GM23338 (cell line): Measurements from ENCODE around the gene RCAN1. TPM values are rescaled to one million over a fixed set of nuclear protein-coding genes. Genes with fewer than 3 reads are reported as not detected.
"Not testable (repeated sequence)": the region's sequence is repeated elsewhere in the genome, so short reads cannot be mapped to it uniquely, and the experiment has no call there.

Source experiments
- ATAC-seq: fragments of 200-7000 bp; cut with Tn5 transposase; 3 replicates; pipeline ENCODE4 v1.9.1; 2020
- DNase-seq: peaks from one replicate; pipeline ENCODE4 v3.0.0-alpha.2; 2015; ENCODE audit warnings: low spot score
- H2AFZ ChIP-seq: fragments of 200-600 bp; sonication (generic); 2 replicates; pipeline ENCODE4 v1.8.0; 2016; ENCODE audit warnings: antibody characterized with exemption, mild to moderate bottlenecking, moderate library complexity
- H3F3A ChIP-seq: fragments of 200-600 bp; sonication (generic); replicated peaks from 2 replicates; pipeline ENCODE4 v1.8.0; 2017; ENCODE audit warnings: antibody characterized with exemption, mixed run types, low read depth
- H3K27ac ChIP-seq: fragments of 200-600 bp; sonication (generic); 2 replicates; pipeline ENCODE4 v1.6.1; 2016; ENCODE audit warnings: low read depth
- H3K27me3 ChIP-seq: fragments of 200-600 bp; sonication (generic); 2 replicates; pipeline ENCODE4 v1.8.0; 2016; ENCODE audit warnings: mild to moderate bottlenecking, mixed run types, moderate library complexity; ENCODE audit not compliant: insufficient read depth
- H3K36me3 ChIP-seq: fragments of 200-600 bp; sonication (generic); 2 replicates; pipeline ENCODE4 v1.8.0; 2016; ENCODE audit warnings: mild to moderate bottlenecking; ENCODE audit not compliant: insufficient read depth
- H3K4me1 ChIP-seq: fragments of 200-600 bp; sonication (generic); 2 replicates; pipeline ENCODE4 v1.8.0; 2016; ENCODE audit warnings: mild to moderate bottlenecking, moderate library complexity; ENCODE audit not compliant: insufficient read depth
- H3K4me2 ChIP-seq: fragments of 200-600 bp; sonication (generic); 2 replicates; pipeline ENCODE4 v1.7.1; 2017; ENCODE audit warnings: mixed run types
- H3K4me3 ChIP-seq: fragments of 200-600 bp; sonication (generic); 2 replicates; pipeline ENCODE4 v1.6.1; 2016; ENCODE audit warnings: mixed run types
- H3K79me2 ChIP-seq: fragments of 200-600 bp; sonication (generic); replicated peaks from 2 replicates; pipeline ENCODE4 v1.8.0; 2017; ENCODE audit warnings: mild to moderate bottlenecking; ENCODE audit not compliant: insufficient read depth
- H3K9me2 ChIP-seq: fragments of 200-600 bp; sonication (generic); 2 replicates; pipeline ENCODE4 v1.8.0; 2017; ENCODE audit not compliant: insufficient read depth
- H4K20me1 ChIP-seq: fragments of 200-600 bp; sonication (generic); replicated peaks from 2 replicates; pipeline ENCODE4 v1.8.0; 2017; ENCODE audit warnings: mild to moderate bottlenecking; ENCODE audit not compliant: insufficient read depth
- H3K27ac Mint-ChIP-seq: 2 replicates; pipeline ENCODE4 v1.8.0; 2020; ENCODE audit warnings: inconsistent platforms, mild to moderate bottlenecking, moderate library complexity, mixed read lengths
- H3K27me3 Mint-ChIP-seq: 3 replicates; pipeline ENCODE4 v1.8.0; 2022; ENCODE audit warnings: low read depth, mild to moderate bottlenecking, moderate library complexity, mixed read lengths, inconsistent platforms; ENCODE audit not compliant: insufficient read depth, poor library complexity
- H3K36me3 Mint-ChIP-seq: 3 replicates; pipeline ENCODE4 v1.8.0; 2021; ENCODE audit warnings: low read depth, mild to moderate bottlenecking, inconsistent platforms, moderate library complexity, mixed read lengths
- H3K4me1 Mint-ChIP-seq: 3 replicates; pipeline ENCODE4 v1.8.0; 2020; ENCODE audit warnings: mild to moderate bottlenecking, inconsistent platforms, mixed read lengths
- H3K4me3 Mint-ChIP-seq: 3 replicates; pipeline ENCODE4 v1.8.0; 2021; ENCODE audit warnings: moderate library complexity, mild to moderate bottlenecking, inconsistent platforms, mixed read lengths
- H3K9me3 Mint-ChIP-seq: 3 replicates; pipeline ENCODE4 v1.8.0; 2020; ENCODE audit warnings: moderate library complexity, mild to moderate bottlenecking, inconsistent platforms, mixed read lengths
- CTCF ChIP-seq, 2 experiments: fragments of 200-600 bp in 1 of 2; sonication (generic) in 1 of 2; conservative IDR thresholded peaks; 2 replicates each; pipeline versions ENCODE4 v1.5.1 to v1.6.1; 2016 to 2017; ENCODE audit warnings: antibody characterized with exemption in 2 of 2, low read depth in 2 of 2, mild to moderate bottlenecking in 2 of 2, moderate library complexity in 1 of 2
- ZNF462 ChIP-seq: fragments of 250-450 bp; sonication (Bioruptor Pico); IDR thresholded peaks from 2 replicates; pipeline ENCODE4 v1.5.0; 2020; ENCODE audit warnings: mild to moderate bottlenecking, moderate library complexity
- polyA plus RNA-seq: library from polyadenylated mRNA; unstranded; fragments of >200 nt; fragmentation: Nextera tagmentation; extraction: Ambion mirVana; gene quantifications from 2 replicates; pipeline ENCODE4 v1.2.1, GENCODE V29; 2016
- total RNA-seq: library from RNA; depleted of rRNA; stranded (reverse); fragments of >200 nt; shearing (Covaris generic); gene quantifications from 2 replicates; pipeline ENCODE4 v1.2.3, GENCODE V29; 2014

RCAN1 gene
- total and polyA plus RNA-seq, 2 experiments from 2014 or later, result 3.7 to 5.2 TPM

- Histone ChIP-seq H3K36me3 (no peaks in the 10 kb centered on the region), H3K79me2 (no peaks in the 10 kb centered on the region), H3K27ac (no peak overlapping the region), H3F3A (no peaks in the 10 kb centered on the region), H3K4me1 (0 out of 2 replicates have a peak, but pooled peaks cover 6% of the 10 kb centered on the region), H3K9me2 (no peaks in the 10 kb centered on the region), H3K4me2 (no peak overlapping the region), H3K27me3 (peaks cover 24% of the 10 kb centered on the region), H3K4me3 (no peak overlapping the region), H4K20me1 (no peaks in the 10 kb centered on the region; the same call in 1 of the 2 replicates), H2AFZ (no peak overlapping the region)
- peaks cover 3% of the 10 kb centered on the region; the same call in 2 of the 3 replicates for H3K9me3 Mint-ChIP-seq
- no peak overlapping the region for H3K4me3 Mint-ChIP-seq
- peaks cover 10% of the 10 kb centered on the region; the same call in 2 of the 3 replicates for H3K4me1 Mint-ChIP-seq
- TF ChIP-seq CTCF (conservative IDR thresholded peaks at IDR 0.05; ENCODE audit: low read depth in 2 of 2) (no peak), ZNF462 (CRISPR knock-in tag) (no peak)
- H3K36me3 Mint-ChIP-seq, result no peaks in the 10 kb centered on the region
- no peak for DNase-seq
- no peak overlapping the region for H3K27ac Mint-ChIP-seq
- H3K27me3 Mint-ChIP-seq, result peaks cover 22% of the 10 kb centered on the region
- ATAC-seq, result no peak
Measured at GRCh38 chr21:34609244-34609932, 5.5 kb downstream of the RCAN1 start.

GRCh38 chr21:34607376-34607775 lies 7.5 kb downstream of the RCAN1 start:
- H3K4me3 Mint-ChIP-seq, H3K36me3 ChIP-seq, H2AFZ ChIP-seq, H3K4me1 ChIP-seq, H3K27me3 ChIP-seq, H3K36me3 Mint-ChIP-seq, H3K4me2 ChIP-seq, H3K79me2 ChIP-seq, H3K27ac ChIP-seq, H3K4me1 Mint-ChIP-seq, H3K9me2 ChIP-seq, DNase-seq, ATAC-seq, H3K27ac Mint-ChIP-seq, H4K20me1 ChIP-seq, H3K4me3 ChIP-seq, H3K9me3 Mint-ChIP-seq, H3F3A ChIP-seq: not testable (repeated sequence)
- peaks cover 11% of the 10 kb centered on the region for H3K27me3 Mint-ChIP-seq
